ENCODE measurements around the gene TMEM128. TPM values are rescaled to one million over a fixed set of nuclear protein-coding genes. Genes with fewer than 3 reads are reported as not detected.

Gene TMEM128
- polyA plus RNA-seq, 1 donor (not counting 4 experiments of a cell fraction or from before 2014, with no cell fraction given), result 32.7 TPM

GRCh38 chr4:4248885-4249203 is 821 bp upstream of the TMEM128 start:
- DNase-seq (ENCODE audit: low read depth, low spot score), result no peak
- FAIRE-seq, result no peak
- Histone ChIP-seq H4K20me1 (ENCODE audit: control insufficient read depth, extremely low read depth, insufficient read depth, low read length) (no peaks in the 10 kb centered on the region), H3K9me1 (ENCODE audit: control insufficient read depth, extremely low read depth, insufficient read depth, low read length) (no peaks in the 10 kb centered on the region), H3K4me2 (ENCODE audit: control insufficient read depth, extremely low read depth, insufficient read depth, low read depth, low read length) (peak overlapping the region; percentile 98), H3K27me3 (ENCODE audit: control insufficient read depth, extremely low read depth, insufficient read depth, low read length) (no peaks in the 10 kb centered on the region), H3K79me2 (ENCODE audit: control insufficient read depth, insufficient read depth, low read length) (peaks cover 11% of the 10 kb centered on the region), H3K36me3 (ENCODE audit: control insufficient read depth in 2 of 2, extremely low read depth in 1 of 2, insufficient read depth in 2 of 2, low read length in 2 of 2) (peaks cover 6 to 11% of the 10 kb centered on the region in 2 experiments), H3K9ac (ENCODE audit: control insufficient read depth, extremely low read depth, insufficient read depth, low read length) (peak overlapping the region; percentile 96), H3K27ac (ENCODE audit: control insufficient read depth, insufficient read depth, low read length) (peak overlapping the region; percentile 91), H2AFZ (ENCODE audit: control insufficient read depth, low read length) (peak overlapping the region; percentile 82), H3K4me3 (ENCODE audit: control insufficient read depth in 2 of 3, extremely low read depth in 1 of 3, insufficient read depth in 2 of 3, low read depth in 1 of 3, low read length in 3 of 3) (peak overlapping the region; percentile 78 to 95 (median 93)), H3K4me1 (ENCODE audit: control insufficient read depth, extremely low read depth, insufficient read depth, low read length) (peaks cover 11% of the 10 kb centered on the region), H3K9me3 (ENCODE audit: control insufficient read depth, low read depth, low read length) (no peaks in the 10 kb centered on the region)
- TF ChIP-seq EZH2 (IDR thresholded peaks at IDR 0.05; ENCODE audit: low read length), result no peak
- TF ChIP-seq CTCF (optimal IDR thresholded peaks at IDR 0.05 in 1 of 3, IDR thresholded peaks at IDR 0.05 in 1 of 3, conservative IDR thresholded peaks at IDR 0.05 in 1 of 3; ENCODE audit: extremely low read depth in 1 of 3, insufficient read depth in 2 of 3, low read length in 3 of 3), result no peak
- dilution Hi-C loops (cut with MboI; ENCODE audit: extremely low pct_ligation_motif_present, low sequenced_read_pairs), result no loop called here

- Histone ChIP-seq H3K9me3 (ENCODE audit: control insufficient read depth, low read depth, low read length) (no peaks in the 10 kb centered on the region), H3K9me1 (ENCODE audit: control insufficient read depth, extremely low read depth, insufficient read depth, low read length) (no peaks in the 10 kb centered on the region), H3K4me3 (ENCODE audit: control insufficient read depth in 2 of 3, extremely low read depth in 1 of 3, insufficient read depth in 2 of 3, low read depth in 1 of 3, low read length in 3 of 3) (peak overlapping the region; percentile 78 to 95 (median 93)), H4K20me1 (ENCODE audit: control insufficient read depth, extremely low read depth, insufficient read depth, low read length) (no peaks in the 10 kb centered on the region), H3K9ac (ENCODE audit: control insufficient read depth, extremely low read depth, insufficient read depth, low read length) (peak overlapping the region; percentile 96), H3K4me1 (ENCODE audit: control insufficient read depth, extremely low read depth, insufficient read depth, low read length) (peaks cover 11% of the 10 kb centered on the region), H3K36me3 (ENCODE audit: control insufficient read depth in 2 of 2, extremely low read depth in 1 of 2, insufficient read depth in 2 of 2, low read length in 2 of 2) (peaks cover 11% of the 10 kb centered on the region in 2 experiments), H3K4me2 (ENCODE audit: control insufficient read depth, extremely low read depth, insufficient read depth, low read depth, low read length) (peak overlapping the region; percentile 98), H3K79me2 (ENCODE audit: control insufficient read depth, insufficient read depth, low read length) (peaks cover 11% of the 10 kb centered on the region), H3K27ac (ENCODE audit: control insufficient read depth, insufficient read depth, low read length) (peak overlapping the region; percentile 91), H2AFZ (ENCODE audit: control insufficient read depth, low read length) (peak overlapping the region; percentile 82), H3K27me3 (ENCODE audit: control insufficient read depth, extremely low read depth, insufficient read depth, low read length) (no peaks in the 10 kb centered on the region)
- TF ChIP-seq EZH2 (IDR thresholded peaks at IDR 0.05; ENCODE audit: low read length) (no peak), CTCF (optimal IDR thresholded peaks at IDR 0.05 in 1 of 3, IDR thresholded peaks at IDR 0.05 in 1 of 3, conservative IDR thresholded peaks at IDR 0.05 in 1 of 3; ENCODE audit: extremely low read depth in 1 of 3, insufficient read depth in 2 of 3, low read length in 3 of 3) (no peak)
- dilution Hi-C loops (cut with MboI; ENCODE audit: extremely low pct_ligation_motif_present, low sequenced_read_pairs), result no loop called here
- FAIRE-seq (no peak), DNase-seq (ENCODE audit: low read depth, low spot score) (no peak)
These were observed 361 bp downstream of the TMEM128 start for GRCh38 chr4:4247696-4248028.

All from keratinocyte (primary cell).